ENCODE measurements around the gene SLC36A3.
"Not testable (repeated sequence)": the region's sequence is repeated elsewhere in the genome, so short reads cannot be mapped to it uniquely, and the experiment has no call there.

DNA sequence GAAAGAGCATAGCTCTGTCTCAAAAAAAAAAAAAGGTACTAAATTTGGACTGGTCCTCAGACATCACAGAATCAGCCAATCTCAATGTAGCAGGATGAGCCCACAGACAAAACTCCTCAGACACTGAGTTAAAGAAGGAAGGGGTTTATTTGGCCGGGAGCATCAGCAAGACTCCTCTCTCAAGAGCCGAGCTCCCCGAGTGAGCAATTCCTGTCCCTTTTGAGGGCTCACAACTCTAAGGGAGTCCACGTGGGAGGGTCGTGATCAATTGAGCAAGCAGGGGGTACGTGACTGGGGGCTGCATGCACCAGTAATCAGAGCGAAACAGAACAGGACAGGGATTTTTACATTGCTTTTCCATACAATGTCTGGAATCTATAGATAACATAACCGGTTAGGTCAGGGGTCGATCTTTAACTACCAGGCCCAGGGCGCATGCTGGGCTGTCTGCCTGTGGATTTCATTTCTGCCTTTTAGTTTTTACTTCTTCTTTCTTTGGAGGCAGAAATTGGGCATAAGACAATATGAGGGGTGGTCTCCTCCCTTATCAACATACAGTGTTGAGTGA, 63.2 kb downstream of the SLC36A3 start:
- TF ChIP-seq, protein P1, sequence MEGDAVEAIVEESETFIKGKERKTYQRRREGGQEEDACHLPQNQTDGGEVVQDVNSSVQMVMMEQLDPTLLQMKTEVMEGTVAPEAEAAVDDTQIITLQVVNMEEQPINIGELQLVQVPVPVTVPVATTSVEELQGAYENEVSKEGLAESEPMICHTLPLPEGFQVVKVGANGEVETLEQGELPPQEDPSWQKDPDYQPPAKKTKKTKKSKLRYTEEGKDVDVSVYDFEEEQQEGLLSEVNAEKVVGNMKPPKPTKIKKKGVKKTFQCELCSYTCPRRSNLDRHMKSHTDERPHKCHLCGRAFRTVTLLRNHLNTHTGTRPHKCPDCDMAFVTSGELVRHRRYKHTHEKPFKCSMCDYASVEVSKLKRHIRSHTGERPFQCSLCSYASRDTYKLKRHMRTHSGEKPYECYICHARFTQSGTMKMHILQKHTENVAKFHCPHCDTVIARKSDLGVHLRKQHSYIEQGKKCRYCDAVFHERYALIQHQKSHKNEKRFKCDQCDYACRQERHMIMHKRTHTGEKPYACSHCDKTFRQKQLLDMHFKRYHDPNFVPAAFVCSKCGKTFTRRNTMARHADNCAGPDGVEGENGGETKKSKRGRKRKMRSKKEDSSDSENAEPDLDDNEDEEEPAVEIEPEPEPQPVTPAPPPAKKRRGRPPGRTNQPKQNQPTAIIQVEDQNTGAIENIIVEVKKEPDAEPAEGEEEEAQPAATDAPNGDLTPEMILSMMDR (IDR thresholded peaks at IDR 0.05) = not testable (repeated sequence)
- not testable (repeated sequence) for TF ChIP-seq EZH2 (IDR thresholded peaks at IDR 0.05; ENCODE audit: borderline replicate concordance, insufficient read depth, low read depth, low read length, poor library complexity, severe bottlenecking)
